WTC11 (cell line): ENCODE data around the gene GPR17. TPM values are rescaled to one million over a fixed set of nuclear protein-coding genes. Genes with fewer than 3 reads are reported as not detected.

Experiments
- ATAC-seq: fragments of 200-7000 bp; cut with Tn5 transposase; 2 replicates; pipeline ENCODE4 v1.10.0; 2021; ENCODE audit warnings: mild to moderate bottlenecking, moderate library complexity
- CTCF ChIA-PET: fragments of 300-600 bp; sonication (Branson Sonifier 250); formaldehyde crosslinking; loops from one replicate; lab custom pipeline; 2021; ENCODE audit warnings: antibody characterized with exemption; lab: Charles Lee
- POLR2A ChIA-PET: fragments of 350-600 bp; sonication (Branson Sonifier 250); formaldehyde crosslinking; loops from one replicate; lab custom pipeline; 2021; ENCODE audit warnings: antibody characterized with exemption; lab: Charles Lee
- DNase-seq: peaks from one replicate; pipeline ENCODE4 v3.0.0; 2021; ENCODE audit warnings: low spot score
- H3K27ac Mint-ChIP-seq: 2 replicates; pipeline ENCODE4 v1.8.0; 2021; ENCODE audit warnings: mixed read lengths
- H3K27me3 Mint-ChIP-seq: 2 replicates; pipeline ENCODE4 v1.8.0; 2021; ENCODE audit warnings: low read depth, mild to moderate bottlenecking, moderate library complexity, mixed read lengths
- H3K36me3 Mint-ChIP-seq: 2 replicates; pipeline ENCODE4 v1.8.0; 2021; ENCODE audit warnings: mixed read lengths
- H3K4me1 Mint-ChIP-seq: 2 replicates; pipeline ENCODE4 v1.8.0; 2022; ENCODE audit warnings: mixed read lengths
- H3K4me3 Mint-ChIP-seq: 2 replicates; pipeline ENCODE4 v1.8.0; 2021; ENCODE audit warnings: mild to moderate bottlenecking, moderate library complexity, mixed read lengths
- H3K9me3 Mint-ChIP-seq: 2 replicates; pipeline ENCODE4 v1.8.0; 2021; ENCODE audit warnings: mixed read lengths
- AR ChIP-seq: fragments of 250-450 bp; sonication (Bioruptor Pico); IDR thresholded peaks from 2 replicates; pipeline ENCODE4 v1.9.0; 2021; ENCODE audit warnings: mild to moderate bottlenecking
- ARID4B ChIP-seq: sonication (generic); formaldehyde crosslinking; IDR thresholded peaks from 2 replicates; pipeline ENCODE4 v1.8.0; 2023; ENCODE audit warnings: missing genetic modification reagents, mild to moderate bottlenecking, borderline replicate concordance
- CDX4 ChIP-seq: fragments of 250-450 bp; sonication (Bioruptor Pico); IDR thresholded peaks from 2 replicates; pipeline ENCODE4 v1.9.0; 2021; ENCODE audit warnings: moderate library complexity, mild to moderate bottlenecking, inconsistent platforms, borderline replicate concordance
- E2F1 ChIP-seq: sonication (generic); formaldehyde crosslinking; IDR thresholded peaks from 2 replicates; pipeline ENCODE4 v1.8.0; 2022; ENCODE audit warnings: mild to moderate bottlenecking, missing genetic modification reagents
- EMX1 ChIP-seq: fragments of 250-450 bp; sonication (Bioruptor Pico); IDR thresholded peaks from 2 replicates; pipeline ENCODE4 v1.8.0; 2021; ENCODE audit warnings: mild to moderate bottlenecking
- FOXJ3 ChIP-seq: sonication (generic); formaldehyde crosslinking; IDR thresholded peaks from 2 replicates; pipeline ENCODE4 v1.9.0; 2021; ENCODE audit warnings: missing genetic modification reagents, mild to moderate bottlenecking, borderline replicate concordance
- HMGA2 ChIP-seq: fragments of 250-450 bp; sonication (Bioruptor Pico); IDR thresholded peaks from 2 replicates; pipeline ENCODE4 v1.4.0; 2021; ENCODE audit warnings: mild to moderate bottlenecking, moderate library complexity
- JUN ChIP-seq: sonication (generic); formaldehyde crosslinking; IDR thresholded peaks from 2 replicates; pipeline ENCODE4 v1.8.0; 2023; ENCODE audit warnings: mild to moderate bottlenecking, missing genetic modification reagents
- MXD4 ChIP-seq: fragments of 250-450 bp; sonication (Bioruptor Pico); IDR thresholded peaks from 2 replicates; pipeline ENCODE4 v1.8.0; 2021; ENCODE audit warnings: mild to moderate bottlenecking, moderate library complexity, borderline replicate concordance
- OVOL2 ChIP-seq: fragments of 250-450 bp; sonication (Bioruptor Pico); IDR thresholded peaks from 2 replicates; pipeline ENCODE4 v1.9.0; 2021; ENCODE audit warnings: mild to moderate bottlenecking, borderline replicate concordance
- PRDM15 ChIP-seq: sonication (generic); formaldehyde crosslinking; IDR thresholded peaks from 2 replicates; pipeline ENCODE4 v1.8.0; 2022; ENCODE audit warnings: missing genetic modification reagents
- PRRX2 ChIP-seq: fragments of 250-450 bp; sonication (Bioruptor Pico); IDR thresholded peaks from 2 replicates; pipeline ENCODE4 v1.8.0; 2021; ENCODE audit warnings: mild to moderate bottlenecking
- RORB ChIP-seq: fragments of 250-450 bp; sonication (Bioruptor Pico); IDR thresholded peaks from 2 replicates; pipeline ENCODE4 v1.9.0; 2021; ENCODE audit warnings: mild to moderate bottlenecking
- TEAD1 ChIP-seq: sonication (generic); formaldehyde crosslinking; IDR thresholded peaks from 2 replicates; pipeline ENCODE4 v1.8.0; 2022; ENCODE audit warnings: mild to moderate bottlenecking, missing genetic modification reagents
- ZNF219 ChIP-seq: sonication (generic); formaldehyde crosslinking; IDR thresholded peaks from 2 replicates; pipeline ENCODE4 v1.8.0; 2023; ENCODE audit warnings: missing genetic modification reagents, mild to moderate bottlenecking, borderline replicate concordance
- ZNF232 ChIP-seq: sonication (generic); formaldehyde crosslinking; IDR thresholded peaks from 2 replicates; pipeline ENCODE4 v1.8.0; 2022; ENCODE audit warnings: mild to moderate bottlenecking, missing genetic modification reagents
- ZNF416 ChIP-seq: fragments of 250-450 bp; sonication (Bioruptor Pico); IDR thresholded peaks from 2 replicates; pipeline ENCODE4 v1.9.0; 2021; ENCODE audit warnings: mild to moderate bottlenecking, inconsistent platforms
- ZNF671 ChIP-seq: fragments of 250-450 bp; sonication (Bioruptor Pico); IDR thresholded peaks from 2 replicates; pipeline ENCODE4 v1.8.0; 2021; ENCODE audit warnings: mild to moderate bottlenecking
- total RNA-seq: library from RNA; stranded (reverse); gene quantifications from 3 replicates; pipeline ENCODE4 v1.2.3, GENCODE V29; 2021
- TF ChIP-seq, protein P1 (sequence below): sonication (generic); formaldehyde crosslinking; IDR thresholded peaks from 2 replicates; pipeline ENCODE4 v1.8.0; 2022; ENCODE audit warnings: mild to moderate bottlenecking, missing genetic modification reagents
- TF ChIP-seq, protein P2 (sequence below): fragments of 250-450 bp; sonication (Bioruptor Pico); IDR thresholded peaks from 2 replicates; pipeline ENCODE4 v1.9.0; 2021; ENCODE audit warnings: mild to moderate bottlenecking

GPR17 gene
- total RNA-seq, 1 experiment from 2014 or later = not detected

DNA sequence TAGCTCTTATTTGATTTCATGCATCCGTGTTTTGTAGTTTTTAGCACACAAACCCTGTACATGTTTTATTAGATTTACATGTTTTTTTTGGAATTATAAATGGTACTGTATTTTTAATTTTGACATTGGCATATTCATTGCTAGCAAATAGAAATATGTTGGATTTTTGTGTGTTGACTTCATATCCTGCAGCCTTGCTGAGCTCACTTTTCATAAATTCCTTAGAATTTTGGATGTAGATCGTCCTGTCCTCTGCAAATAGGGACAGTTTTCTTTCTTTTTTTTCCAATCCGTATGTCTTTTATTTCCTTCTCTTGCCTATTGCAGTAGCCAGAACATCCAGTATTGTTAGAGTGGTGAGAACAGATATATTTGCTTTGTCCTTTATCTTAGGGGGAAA lies 46.7 kb upstream of the GPR17 start:
- Mint-ChIP-seq H3K9me3 (peaks cover 7% of the 10 kb centered on the region), H3K27me3 (peaks cover 3% of the 10 kb centered on the region; the same call in 1 of the 2 replicates), H3K4me1 (no peaks in the 10 kb centered on the region), H3K27ac (no peak overlapping the region), H3K36me3 (no peaks in the 10 kb centered on the region), H3K4me3 (no peak overlapping the region)
- DNase-seq = no peak
- no peak for TF ChIP-seq JUN
- no peak for TF ChIP-seq ZNF416 (CRISPR knock-in tag)
- TF ChIP-seq, protein P1, sequence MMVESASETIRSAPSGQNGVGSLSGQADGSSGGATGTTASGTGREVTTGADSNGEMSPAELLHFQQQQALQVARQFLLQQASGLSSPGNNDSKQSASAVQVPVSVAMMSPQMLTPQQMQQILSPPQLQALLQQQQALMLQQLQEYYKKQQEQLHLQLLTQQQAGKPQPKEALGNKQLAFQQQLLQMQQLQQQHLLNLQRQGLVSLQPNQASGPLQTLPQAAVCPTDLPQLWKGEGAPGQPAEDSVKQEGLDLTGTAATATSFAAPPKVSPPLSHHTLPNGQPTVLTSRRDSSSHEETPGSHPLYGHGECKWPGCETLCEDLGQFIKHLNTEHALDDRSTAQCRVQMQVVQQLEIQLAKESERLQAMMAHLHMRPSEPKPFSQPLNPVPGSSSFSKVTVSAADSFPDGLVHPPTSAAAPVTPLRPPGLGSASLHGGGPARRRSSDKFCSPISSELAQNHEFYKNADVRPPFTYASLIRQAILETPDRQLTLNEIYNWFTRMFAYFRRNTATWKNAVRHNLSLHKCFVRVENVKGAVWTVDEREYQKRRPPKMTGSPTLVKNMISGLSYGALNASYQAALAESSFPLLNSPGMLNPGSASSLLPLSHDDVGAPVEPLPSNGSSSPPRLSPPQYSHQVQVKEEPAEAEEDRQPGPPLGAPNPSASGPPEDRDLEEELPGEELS = no peak
- TF ChIP-seq FOXJ3 (CRISPR knock-in tag) = no peak
- TF ChIP-seq ZNF232 (CRISPR knock-in tag) = no peak
- no peak for TF ChIP-seq AR (CRISPR knock-in tag)
- TF ChIP-seq ZNF219 (CRISPR knock-in tag) = no peak
- TF ChIP-seq EMX1 (CRISPR knock-in tag) = no peak
- no peak for TF ChIP-seq ZNF671
- TF ChIP-seq RORB (CRISPR knock-in tag) = no peak
- TF ChIP-seq ARID4B (CRISPR knock-in tag) = no peak
- TF ChIP-seq CDX4 (CRISPR knock-in tag) = no peak
- no peak for TF ChIP-seq OVOL2 (CRISPR knock-in tag)
- no peak for TF ChIP-seq HMGA2 (CRISPR knock-in tag)
- no peak for TF ChIP-seq E2F1 (CRISPR knock-in tag)
- TF ChIP-seq, protein P2, sequence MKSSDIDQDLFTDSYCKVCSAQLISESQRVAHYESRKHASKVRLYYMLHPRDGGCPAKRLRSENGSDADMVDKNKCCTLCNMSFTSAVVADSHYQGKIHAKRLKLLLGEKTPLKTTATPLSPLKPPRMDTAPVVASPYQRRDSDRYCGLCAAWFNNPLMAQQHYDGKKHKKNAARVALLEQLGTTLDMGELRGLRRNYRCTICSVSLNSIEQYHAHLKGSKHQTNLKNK (CRISPR knock-in tag) = no peak
- TF ChIP-seq MXD4 (CRISPR knock-in tag) = no peak
- TF ChIP-seq TEAD1 (CRISPR knock-in tag) = no peak
- no peak for TF ChIP-seq PRDM15 (CRISPR knock-in tag)
- TF ChIP-seq PRRX2 (CRISPR knock-in tag) = no peak
- ChIA-PET CTCF (interaction anchor here (0.9 to 1.9 kb wide), 2 partner anchors 8 to 11 kb away, joined by 3 to 9 read pairs; no protein-coding TSS in a partner anchor), POLR2A (no interaction called here)
- no peak for ATAC-seq
